ENCODE data around the gene ORAI3.
A peak's percentile ranks its signal among the peaks of the same experiment; 100 is the strongest.
"Not testable (repeated sequence)": the region's sequence is repeated elsewhere in the genome, so short reads cannot be mapped to it uniquely, and the experiment has no call there.

The ORAI3 gene

GRCh38 chr16:30930160-30930571 is 18.7 kb upstream of the ORAI3 start:
- no peaks in the 10 kb centered on the region for H3K27me3 ChIP-seq
- TF ChIP-seq CTCF (IDR thresholded peaks at IDR 0.05; ENCODE audit: low read depth, low read length) = no peak
- no peak overlapping the region for H3K4me3 ChIP-seq (ENCODE audit: low read depth, low read length)
- H3K4me1 ChIP-seq = peaks cover 3% of the 10 kb centered on the region; the same call in 1 of the 2 replicates
- no peak for DNase-seq
- H3K9me3 ChIP-seq = no peaks in the 10 kb centered on the region
- H3K36me3 ChIP-seq = peaks cover 3% of the 10 kb centered on the region

GRCh38 chr16:30931068-30931650 is 17.7 kb upstream of the ORAI3 start:
- Histone ChIP-seq H3K27me3 (no peaks in the 10 kb centered on the region), H3K36me3 (peaks cover 3% of the 10 kb centered on the region), H3K4me1 (peaks cover 3% of the 10 kb centered on the region; the same call in 1 of the 2 replicates), H3K4me3 (ENCODE audit: low read depth, low read length) (no peak overlapping the region), H3K9me3 (no peaks in the 10 kb centered on the region)
- TF ChIP-seq CTCF (IDR thresholded peaks at IDR 0.05; ENCODE audit: low read depth, low read length) = no peak
- DNase-seq = no peak

GRCh38 chr16:30934827-30935557 is 13.9 kb upstream of the ORAI3 start:
- no peaks in the 10 kb centered on the region for H3K4me1 ChIP-seq
- DNase-seq = peak; percentile 71
- no peak overlapping the region for H3K4me3 ChIP-seq (ENCODE audit: low read depth, low read length)
- no peaks in the 10 kb centered on the region for H3K27me3 ChIP-seq
- no peaks in the 10 kb centered on the region; the same call in none of the 2 replicates for H3K36me3 ChIP-seq
- TF ChIP-seq CTCF (IDR thresholded peaks at IDR 0.05; ENCODE audit: low read depth, low read length) = peak; percentile 73
- no peaks in the 10 kb centered on the region for H3K9me3 ChIP-seq

GRCh38 chr16:30937692-30938091 is 11.2 kb upstream of the ORAI3 start:
- H3K4me3 ChIP-seq (ENCODE audit: low read depth, low read length) = no peak overlapping the region
- peaks cover 6% of the 10 kb centered on the region for H3K36me3 ChIP-seq
- no peak for TF ChIP-seq CTCF (IDR thresholded peaks at IDR 0.05; ENCODE audit: low read depth, low read length)
- H3K9me3 ChIP-seq = no peaks in the 10 kb centered on the region
- peaks cover 5% of the 10 kb centered on the region for H3K4me1 ChIP-seq
- H3K27me3 ChIP-seq = no peaks in the 10 kb centered on the region
- no peak for DNase-seq

GRCh38 chr16:30939571-30939970 is 9.3 kb upstream of the ORAI3 start:
- not testable (repeated sequence) for H3K9me3 ChIP-seq; H3K4me1 ChIP-seq; H3K4me3 ChIP-seq (ENCODE audit: low read depth, low read length); DNase-seq; H3K27me3 ChIP-seq
- H3K36me3 ChIP-seq = peaks cover 15% of the 10 kb centered on the region

GRCh38 chr16:30941600-30942425 is 7.1 kb upstream of the ORAI3 start:
- H3K4me3 ChIP-seq (ENCODE audit: low read depth, low read length) = no peak overlapping the region

More at GRCh38 chr16:30941600-30942425, 7.1 kb upstream of the ORAI3 start:
- H3K27me3 ChIP-seq = no peaks in the 10 kb centered on the region
- no peaks in the 10 kb centered on the region for H3K9me3 ChIP-seq
- peak; percentile 78 for DNase-seq
- H3K36me3 ChIP-seq = peaks cover 16% of the 10 kb centered on the region
- peak; percentile 94 for TF ChIP-seq CTCF (IDR thresholded peaks at IDR 0.05; ENCODE audit: low read depth, low read length)
- peaks cover 5% of the 10 kb centered on the region for H3K4me1 ChIP-seq

Measured in BE2C (cell line).